Ascending aorta (tissue), 2 donors: ENCODE data around the gene LENEP. TPM values are rescaled to one million over a fixed set of nuclear protein-coding genes. Genes with fewer than 3 reads are reported as not detected.

Source experiments
- DNase-seq, 2 donors: peaks; one replicate each; pipeline ENCODE4 v3.0.0-alpha.2; 2019; ENCODE audit warnings: low spot score in 2 of 2
- H3K27ac ChIP-seq, 2 donors: fragments of 200-600 bp; sonication (generic); one replicate each; pipeline ENCODE4 v1.5.1; 2016 to 2017; ENCODE audit warnings: mild to moderate bottlenecking in 1 of 2
- H3K27me3 ChIP-seq: fragments of 200-600 bp; sonication (generic); one replicate; pipeline ENCODE4 v1.5.1; 2017
- H3K36me3 ChIP-seq, 2 donors: fragments of 200-600 bp; sonication (generic); one replicate each; pipeline ENCODE4 v1.5.1; 2016
- H3K4me1 ChIP-seq, 2 donors: fragments of 200-600 bp; sonication (generic); one replicate each; pipeline ENCODE4 v1.5.1; 2016 to 2017; ENCODE audit warnings: mild to moderate bottlenecking in 1 of 2
- H3K4me3 ChIP-seq, 2 donors: fragments of 200-600 bp; sonication (generic); one replicate each; pipeline ENCODE4 v1.5.1; 2016 to 2017; ENCODE audit warnings: mild to moderate bottlenecking in 1 of 2
- H3K9me3 ChIP-seq, 2 donors: fragments of 200-600 bp; sonication (generic); one replicate each; pipeline ENCODE4 v1.5.1; 2016
- intact Hi-C: fragments of 100-400 bp; cut with DNase I; formaldehyde crosslinking; loops from one replicate; pipeline ENCODE4 v1.15.1; 2023
- total RNA-seq: library from RNA; depleted of rRNA; stranded (reverse); fragments of >200 nt; gene quantifications from one replicate; pipeline ENCODE4 v1.1.0, GENCODE V29; 2016
- TF ChIP-seq, protein P1 (sequence below), 3 experiments: fragments of 200-600 bp in 2 of 3; fragments of 450-650 bp in 1 of 3; sonication (generic) in 2 of 3; IDR thresholded peaks; one replicate each; pipeline ENCODE4 v1.5.1; 2016 to 2019; ENCODE audit warnings: antibody characterized with exemption in 3 of 3, mild to moderate bottlenecking in 1 of 3, moderate library complexity in 1 of 3

The LENEP gene
- total RNA-seq, 1 donor from 2014 or later = not detected

DNA sequence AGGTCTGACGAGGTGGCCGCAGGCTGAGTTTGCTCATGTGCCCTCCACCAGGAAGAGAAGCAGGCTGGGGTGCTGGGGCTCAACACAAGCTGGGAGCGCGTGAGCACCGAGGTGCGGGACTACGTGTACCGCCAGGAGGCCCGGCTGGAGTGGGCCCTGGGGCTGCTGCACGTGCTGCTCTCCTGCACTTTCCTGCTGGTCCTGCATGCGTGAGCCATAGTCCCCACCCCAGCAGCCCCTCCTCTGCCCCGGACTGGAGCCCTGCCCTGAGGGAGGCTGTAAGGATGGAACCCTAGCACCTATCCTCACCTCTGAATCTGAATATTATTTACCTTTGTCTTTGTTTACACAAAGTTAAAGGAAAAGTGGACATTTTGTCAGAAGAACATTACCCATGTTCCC lies 49.9 kb downstream of the LENEP start:
- Histone ChIP-seq H3K9me3 (no peaks in the 10 kb centered on the region), H3K27me3 (no peaks in the 10 kb centered on the region), H3K27ac (no peak overlapping the region), H3K36me3 (no peaks in the 10 kb centered on the region), H3K4me1 (no peaks in the 10 kb centered on the region), H3K4me3 (no peak overlapping the region)
- DNase-seq = no peak
- intact Hi-C loops = no loop called here
- TF ChIP-seq, protein P1, sequence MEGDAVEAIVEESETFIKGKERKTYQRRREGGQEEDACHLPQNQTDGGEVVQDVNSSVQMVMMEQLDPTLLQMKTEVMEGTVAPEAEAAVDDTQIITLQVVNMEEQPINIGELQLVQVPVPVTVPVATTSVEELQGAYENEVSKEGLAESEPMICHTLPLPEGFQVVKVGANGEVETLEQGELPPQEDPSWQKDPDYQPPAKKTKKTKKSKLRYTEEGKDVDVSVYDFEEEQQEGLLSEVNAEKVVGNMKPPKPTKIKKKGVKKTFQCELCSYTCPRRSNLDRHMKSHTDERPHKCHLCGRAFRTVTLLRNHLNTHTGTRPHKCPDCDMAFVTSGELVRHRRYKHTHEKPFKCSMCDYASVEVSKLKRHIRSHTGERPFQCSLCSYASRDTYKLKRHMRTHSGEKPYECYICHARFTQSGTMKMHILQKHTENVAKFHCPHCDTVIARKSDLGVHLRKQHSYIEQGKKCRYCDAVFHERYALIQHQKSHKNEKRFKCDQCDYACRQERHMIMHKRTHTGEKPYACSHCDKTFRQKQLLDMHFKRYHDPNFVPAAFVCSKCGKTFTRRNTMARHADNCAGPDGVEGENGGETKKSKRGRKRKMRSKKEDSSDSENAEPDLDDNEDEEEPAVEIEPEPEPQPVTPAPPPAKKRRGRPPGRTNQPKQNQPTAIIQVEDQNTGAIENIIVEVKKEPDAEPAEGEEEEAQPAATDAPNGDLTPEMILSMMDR (IDR thresholded peaks at IDR 0.05) = no peak

DNA sequence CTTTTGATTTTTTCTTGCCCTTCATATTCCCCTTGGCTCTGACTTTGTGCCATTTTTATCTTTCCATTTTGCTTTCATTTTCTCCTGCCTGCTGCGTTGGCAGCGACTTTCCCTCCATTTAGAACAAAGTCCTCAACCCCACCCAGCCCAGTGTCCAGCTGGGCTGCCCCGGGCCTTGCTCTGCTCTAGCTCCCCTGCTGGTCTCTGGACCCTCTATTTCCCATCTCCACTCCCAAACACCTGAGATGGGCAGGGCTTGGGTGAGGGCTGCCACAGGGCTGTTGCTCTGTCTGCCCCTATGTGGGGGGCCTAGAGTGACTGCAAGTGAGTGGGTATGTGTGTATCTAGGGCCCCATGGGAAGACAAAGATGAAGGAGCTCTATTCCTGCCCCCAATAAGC lies 50.4 kb downstream of the LENEP start:
- no peak for DNase-seq
- intact Hi-C loops = no loop called here
- TF ChIP-seq, protein P1 (IDR thresholded peaks at IDR 0.05) = no peak
- Histone ChIP-seq H3K4me1 (no peaks in the 10 kb centered on the region), H3K36me3 (no peaks in the 10 kb centered on the region), H3K27ac (no peak overlapping the region), H3K27me3 (no peaks in the 10 kb centered on the region), H3K4me3 (no peak overlapping the region), H3K9me3 (no peaks in the 10 kb centered on the region)

Other genes with a start within 250 kb of the LENEP start
- gene KCNN3, start 123.3 kb upstream of the LENEP start, total RNA-seq = 24.6 TPM
- 9.6 TPM for gene PMVK, start 56.9 kb upstream of the LENEP start, total RNA-seq
- gene PBXIP1, start 37.5 kb upstream of the LENEP start, total RNA-seq = 70.0 TPM
- gene PYGO2, start 31.8 kb upstream of the LENEP start, total RNA-seq = 48.7 TPM
- gene SHC1, start 22.8 kb upstream of the LENEP start, total RNA-seq = 211 TPM
- 40.4 TPM for gene CKS1B, start 18.9 kb upstream of the LENEP start, total RNA-seq
- gene FLAD1, start 10.2 kb upstream of the LENEP start, total RNA-seq = 31.2 TPM
- gene ZBTB7B, start 9.2 kb downstream of the LENEP start, total RNA-seq = 83.1 TPM
- 0.64 TPM for gene DCST2, start 40.2 kb downstream of the LENEP start, total RNA-seq
- not detected for gene DCST1, start 40.2 kb downstream of the LENEP start, total RNA-seq
- 610 TPM for gene ADAM15, start 57.7 kb downstream of the LENEP start, total RNA-seq
- 11.2 TPM for gene EFNA4, start 70.2 kb downstream of the LENEP start, total RNA-seq
- gene EFNA3, start 85.3 kb downstream of the LENEP start, total RNA-seq = 1.5 TPM
- gene EFNA1, start 134.3 kb downstream of the LENEP start, total RNA-seq = 66.7 TPM
- 9.4 TPM for gene SLC50A1, start 142.3 kb downstream of the LENEP start, total RNA-seq
- 78.2 TPM for gene DPM3, start 146.9 kb downstream of the LENEP start, total RNA-seq
- gene KRTCAP2, start 179.7 kb downstream of the LENEP start, total RNA-seq = 146 TPM
- not detected for gene TRIM46, start 180.3 kb downstream of the LENEP start, total RNA-seq
- 40.3 TPM for gene THBS3, start 214.3 kb downstream of the LENEP start, total RNA-seq
- 23.9 TPM for gene MTX1, start 215.1 kb downstream of the LENEP start, total RNA-seq